GM18526 (cell line): ENCODE results near the gene POLD1.

Experiments used
- POLR2A ChIP-seq: IDR thresholded peaks from 3 replicates; pipeline ENCODE4 v1.6.1; 2011; ENCODE audit not compliant: insufficient read length; ENCODE audit errors: extremely low read depth

The POLD1 gene

DNA sequence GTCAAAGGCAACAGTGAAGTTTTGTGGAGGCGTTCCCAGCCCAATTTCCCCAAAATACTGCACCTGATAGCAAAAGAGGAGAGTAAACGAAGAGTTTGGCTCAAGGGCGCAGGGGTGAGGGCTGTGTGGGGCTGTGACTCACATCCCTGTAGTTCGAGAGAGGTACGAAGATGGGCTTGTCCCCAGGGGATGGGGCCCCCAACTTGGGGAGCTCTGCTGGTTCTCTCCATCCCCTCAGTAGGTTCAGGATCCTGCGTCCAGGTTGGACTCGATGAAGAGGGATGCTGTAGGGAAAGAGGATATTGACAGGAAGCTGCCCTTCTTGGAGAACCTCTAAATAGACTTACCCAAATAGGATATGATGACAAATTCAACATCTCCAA lies 22.1 kb upstream of the POLD1 start:
- TF ChIP-seq POLR2A = no peak

DNA sequence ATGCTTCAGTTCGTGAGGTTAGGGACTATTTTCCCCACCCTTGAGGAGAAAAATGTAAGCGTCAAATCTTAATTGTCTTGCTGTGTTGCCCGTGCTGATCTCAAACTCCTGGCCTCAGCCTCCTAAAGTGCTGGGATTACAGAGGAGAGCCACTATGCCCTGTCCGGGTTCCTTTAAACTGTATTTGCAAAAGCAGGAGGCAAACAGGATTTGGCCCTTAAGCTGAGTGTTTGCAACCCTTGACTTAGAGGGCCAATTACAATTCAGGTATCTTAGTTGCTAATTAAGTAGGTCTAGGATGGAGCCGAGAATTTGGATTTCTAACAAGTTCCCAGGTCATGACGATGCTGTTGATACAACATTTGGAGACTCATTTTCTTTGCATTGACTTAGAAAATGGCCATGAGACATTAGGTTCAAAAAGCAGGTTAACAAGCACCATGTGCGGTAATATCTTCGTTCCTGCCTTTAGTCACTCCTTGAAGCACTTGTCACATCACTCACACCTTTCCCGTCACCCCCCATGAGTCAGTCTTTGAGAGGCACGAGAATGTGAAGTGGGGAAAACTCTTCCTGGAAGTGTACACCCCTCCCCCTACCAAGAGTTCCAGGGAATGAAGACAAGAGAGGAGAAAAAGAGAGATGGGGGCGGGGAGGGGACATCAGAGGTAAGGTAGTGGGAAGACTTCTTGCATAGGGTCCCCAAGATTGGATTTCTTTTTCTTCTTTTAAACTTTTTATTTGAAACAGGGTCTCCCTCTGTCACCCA lies 21.3 kb upstream of the POLD1 start:
- TF ChIP-seq POLR2A = no peak

DNA sequence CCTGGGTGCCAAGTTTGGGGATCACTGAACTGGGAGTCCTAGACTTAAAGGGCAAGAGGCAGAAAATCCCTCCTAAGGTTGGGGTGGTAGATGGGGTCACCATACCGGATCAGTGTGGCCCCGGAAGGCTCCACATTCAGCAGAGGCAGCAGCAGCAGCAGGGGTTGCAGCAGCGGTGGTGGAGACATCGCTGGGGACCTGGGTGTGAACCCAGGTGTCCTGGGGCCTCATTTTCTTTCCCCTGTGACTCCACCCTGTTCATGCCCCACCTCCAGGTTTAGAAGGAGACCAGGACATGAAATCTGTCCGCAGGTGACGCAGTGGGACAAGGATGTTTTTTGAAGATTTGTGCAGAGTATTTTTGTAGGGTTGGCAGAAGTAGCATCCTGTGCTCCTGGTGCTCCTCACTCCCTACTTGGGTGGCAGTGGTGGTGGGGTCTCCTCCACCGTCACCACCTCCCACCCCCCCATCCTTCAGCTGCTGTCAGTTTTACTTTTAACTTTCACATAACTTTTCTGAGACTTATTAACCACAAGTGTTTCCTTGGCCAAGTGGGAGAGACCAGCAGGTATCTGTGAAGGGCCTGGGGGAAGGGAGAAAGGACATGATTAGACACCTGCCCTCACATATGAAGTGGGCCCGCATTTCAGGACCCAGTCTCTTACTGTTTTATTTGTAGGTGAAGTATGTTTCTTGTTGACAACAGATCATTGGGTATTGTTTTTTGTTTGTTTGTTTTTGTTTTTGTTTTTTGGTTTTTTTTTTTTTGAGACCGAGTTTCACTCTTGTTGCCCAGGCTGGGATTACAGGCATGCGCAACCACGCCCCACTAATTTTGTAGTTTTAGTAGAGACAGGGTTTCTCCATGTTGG lies 18.5 kb upstream of the POLD1 start, which contains the start of gene NAPSA:
Gene NAPSA (minus strand): TSS at position 206 of the 873 bp plus-strand sequence. CDS start 18 bp downstream, at position 188.
- no peak for TF ChIP-seq POLR2A

DNA sequence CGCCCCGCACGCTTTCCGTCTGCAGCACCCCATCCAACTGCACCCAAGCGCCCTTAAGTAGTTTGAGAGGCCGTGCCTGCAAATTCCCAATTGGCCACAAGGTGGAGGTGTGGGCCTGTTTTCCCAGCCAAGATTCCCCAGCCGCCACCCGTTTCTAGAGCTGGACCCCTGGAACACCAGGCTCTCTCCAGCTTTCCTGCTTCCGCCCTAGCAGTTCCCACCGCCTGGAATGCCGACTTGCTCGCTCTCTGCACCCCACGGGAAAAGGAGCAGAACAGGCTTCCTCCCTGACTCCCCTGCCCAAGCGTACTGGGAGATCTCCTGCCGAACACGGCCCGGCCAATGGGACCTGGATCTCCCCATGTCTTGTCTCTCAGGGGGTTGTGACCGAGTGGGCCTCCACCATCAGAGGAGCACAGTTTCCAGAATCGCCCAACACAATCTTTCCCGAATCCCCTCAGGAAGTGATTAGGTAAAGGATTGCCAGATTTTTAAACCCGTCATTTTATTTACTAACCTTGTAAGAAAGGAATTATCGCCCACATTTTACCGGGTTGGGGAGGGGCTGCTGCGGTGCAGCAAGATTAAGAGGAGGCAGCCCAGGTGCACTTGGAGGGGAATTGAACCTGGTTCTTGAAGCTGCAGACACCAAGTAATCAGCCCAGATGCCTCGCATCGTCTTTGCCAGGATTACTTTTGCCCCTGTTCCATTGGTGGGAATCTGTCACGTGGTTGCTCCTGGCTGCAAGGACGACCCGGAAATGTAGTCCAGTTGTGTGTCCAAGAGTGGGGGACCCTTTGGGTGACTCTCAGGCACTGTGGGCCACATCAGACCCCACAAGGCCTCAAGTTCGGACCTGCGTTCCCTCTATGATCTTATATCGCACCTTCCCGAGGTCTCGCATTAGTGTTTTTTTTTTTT lies 15.2 kb upstream of the POLD1 start:
- peak; percentile 59 for TF ChIP-seq POLR2A

DNA sequence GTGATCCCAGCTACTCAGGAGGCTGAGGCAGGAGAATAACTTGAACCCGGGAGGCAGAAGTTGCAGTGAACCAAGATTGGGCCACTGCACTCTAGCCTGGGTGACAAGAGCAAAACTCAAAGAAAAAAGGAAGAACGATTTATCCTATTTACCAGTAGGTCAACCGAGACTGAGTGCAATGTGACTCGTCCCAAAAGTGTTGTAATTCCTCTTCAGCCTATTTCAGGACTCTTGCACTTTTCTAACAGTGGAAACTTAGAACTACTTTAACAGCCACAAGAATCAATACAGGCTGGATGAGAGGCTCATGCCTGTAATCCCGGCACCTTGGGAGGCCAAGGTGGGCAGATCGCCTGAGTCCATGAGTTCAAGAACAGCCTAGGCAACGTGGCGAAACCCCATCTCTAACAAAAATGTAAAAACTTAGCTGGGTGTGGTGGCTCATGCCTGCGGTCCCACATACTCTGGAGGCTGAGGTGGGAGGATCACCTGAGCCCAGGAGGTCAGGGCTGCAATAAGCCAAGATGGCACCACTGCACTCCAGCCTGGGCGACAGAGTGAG lies 12.2 kb upstream of the POLD1 start:
- TF ChIP-seq POLR2A = no peak

DNA sequence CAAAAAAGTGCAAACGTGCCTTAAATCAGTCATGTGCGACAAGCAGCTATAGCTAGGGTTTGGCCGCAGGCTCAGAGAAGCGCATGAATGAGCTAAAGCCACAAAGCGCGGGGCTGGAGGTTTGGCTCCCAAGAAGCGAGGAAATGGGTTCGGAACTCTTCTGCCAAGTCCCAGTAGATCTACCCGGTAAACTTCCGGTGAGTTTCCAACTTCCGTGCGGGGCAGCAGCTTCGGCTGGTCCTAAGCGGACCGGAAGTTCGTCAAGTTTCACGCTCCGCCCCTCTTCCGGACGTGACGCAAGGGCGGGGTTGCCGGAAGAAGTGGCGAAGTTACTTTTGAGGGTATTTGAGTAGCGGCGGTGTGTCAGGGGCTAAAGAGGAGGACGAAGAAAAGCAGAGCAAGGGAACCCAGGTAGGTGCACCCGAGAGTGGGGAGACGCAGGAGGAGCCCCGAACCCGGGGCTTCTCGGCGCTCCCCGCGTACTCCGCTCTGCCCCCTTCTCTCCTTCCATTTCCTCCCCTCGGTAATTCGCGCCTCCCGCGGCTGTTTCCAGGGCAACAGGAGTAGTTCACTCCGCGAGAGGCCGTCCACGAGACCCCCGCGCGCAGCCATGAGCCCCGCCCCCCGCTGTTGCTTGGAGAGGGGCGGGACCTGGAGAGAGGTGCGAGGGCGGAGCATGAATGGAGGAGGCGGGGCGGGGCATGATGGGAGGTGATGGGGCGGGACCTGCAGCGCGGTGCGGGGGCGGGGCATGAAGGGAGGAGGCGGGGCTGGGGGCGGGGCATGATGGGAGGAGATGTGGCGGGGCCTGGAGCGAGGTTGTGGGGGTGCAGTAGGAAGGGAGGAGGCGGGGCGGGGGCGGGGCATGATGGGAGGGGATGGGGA lies 7.7 kb upstream of the POLD1 start, which contains the start of gene NR1H2:
Gene NR1H2 (plus strand): TSS at position 292 of the 885 bp plus-strand sequence. CDS start 1,149 bp downstream, outside the sequence.
- TF ChIP-seq POLR2A = peak; percentile 58

DNA sequence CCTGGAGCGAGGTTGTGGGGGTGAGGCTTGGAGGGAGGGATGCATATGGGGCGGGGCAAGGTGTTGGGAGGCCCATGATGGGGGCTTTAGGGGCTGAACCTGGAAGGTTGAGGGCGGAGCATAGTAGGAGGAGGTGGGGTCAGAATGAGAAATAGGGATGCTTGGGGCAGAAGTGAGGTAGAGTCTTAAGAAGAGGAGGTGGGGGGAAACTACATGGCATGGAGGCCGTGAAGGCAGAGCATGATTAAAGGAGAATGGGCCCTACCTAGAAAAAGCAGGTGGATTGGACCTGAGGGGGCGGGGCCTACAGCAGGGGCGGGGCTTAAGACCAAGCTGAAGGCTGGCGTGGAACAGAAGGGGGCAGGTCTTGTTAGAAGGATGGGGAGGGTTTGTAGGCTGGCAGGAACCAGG lies 7.1 kb upstream of the POLD1 start:
- no peak for TF ChIP-seq POLR2A

DNA sequence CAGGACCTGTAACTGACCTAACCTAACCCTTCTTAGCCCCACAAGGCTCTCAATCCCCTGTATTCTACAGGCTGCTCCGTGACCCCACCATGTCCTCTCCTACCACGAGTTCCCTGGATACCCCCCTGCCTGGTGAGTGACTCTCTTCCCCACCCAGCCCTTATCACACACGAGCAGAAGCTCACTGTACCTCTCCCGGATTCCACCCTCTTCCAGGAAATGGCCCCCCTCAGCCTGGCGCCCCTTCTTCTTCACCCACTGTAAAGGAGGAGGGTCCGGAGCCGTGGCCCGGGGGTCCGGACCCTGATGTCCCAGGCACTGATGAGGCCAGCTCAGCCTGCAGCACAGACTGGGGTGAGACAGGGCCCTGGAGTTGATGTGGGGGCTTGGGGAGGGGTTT lies 6.6 kb upstream of the POLD1 start:
- TF ChIP-seq POLR2A = no peak

DNA sequence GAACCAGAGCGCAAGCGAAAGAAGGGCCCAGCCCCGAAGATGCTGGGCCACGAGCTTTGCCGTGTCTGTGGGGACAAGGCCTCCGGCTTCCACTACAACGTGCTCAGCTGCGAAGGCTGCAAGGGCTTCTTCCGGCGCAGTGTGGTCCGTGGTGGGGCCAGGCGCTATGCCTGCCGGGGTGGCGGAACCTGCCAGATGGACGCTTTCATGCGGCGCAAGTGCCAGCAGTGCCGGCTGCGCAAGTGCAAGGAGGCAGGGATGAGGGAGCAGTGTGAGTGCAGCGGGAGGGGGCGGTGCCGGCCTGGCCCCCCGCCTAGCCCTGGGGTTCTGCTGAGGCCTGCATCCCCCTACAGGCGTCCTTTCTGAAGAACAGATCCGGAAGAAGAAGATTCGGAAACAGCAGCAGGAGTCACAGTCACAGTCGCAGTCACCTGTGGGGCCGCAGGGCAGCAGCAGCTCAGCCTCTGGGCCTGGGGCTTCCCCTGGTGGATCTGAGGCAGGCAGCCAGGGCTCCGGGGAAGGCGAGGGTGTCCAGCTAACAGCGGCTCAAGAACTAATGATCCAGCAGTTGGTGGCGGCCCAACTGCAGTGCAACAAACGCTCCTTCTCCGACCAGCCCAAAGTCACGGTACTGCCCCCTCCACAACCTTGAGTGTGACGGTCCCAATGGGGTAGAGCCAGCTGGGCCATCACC lies 5.8 kb upstream of the POLD1 start:
- no peak for TF ChIP-seq POLR2A

DNA sequence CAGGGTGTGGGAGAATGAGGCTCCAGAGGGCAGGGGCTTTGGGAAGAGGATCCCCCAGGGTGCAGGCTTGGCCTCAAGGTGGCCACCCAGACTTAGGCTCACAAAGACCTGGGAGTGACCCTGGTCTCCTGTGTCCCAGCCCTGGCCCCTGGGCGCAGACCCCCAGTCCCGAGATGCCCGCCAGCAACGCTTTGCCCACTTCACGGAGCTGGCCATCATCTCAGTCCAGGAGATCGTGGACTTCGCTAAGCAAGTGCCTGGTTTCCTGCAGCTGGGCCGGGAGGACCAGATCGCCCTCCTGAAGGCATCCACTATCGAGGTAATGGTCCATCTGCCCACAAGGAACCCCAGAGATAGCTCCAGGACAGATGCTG lies 5.3 kb upstream of the POLD1 start:
- no peak for TF ChIP-seq POLR2A

DNA sequence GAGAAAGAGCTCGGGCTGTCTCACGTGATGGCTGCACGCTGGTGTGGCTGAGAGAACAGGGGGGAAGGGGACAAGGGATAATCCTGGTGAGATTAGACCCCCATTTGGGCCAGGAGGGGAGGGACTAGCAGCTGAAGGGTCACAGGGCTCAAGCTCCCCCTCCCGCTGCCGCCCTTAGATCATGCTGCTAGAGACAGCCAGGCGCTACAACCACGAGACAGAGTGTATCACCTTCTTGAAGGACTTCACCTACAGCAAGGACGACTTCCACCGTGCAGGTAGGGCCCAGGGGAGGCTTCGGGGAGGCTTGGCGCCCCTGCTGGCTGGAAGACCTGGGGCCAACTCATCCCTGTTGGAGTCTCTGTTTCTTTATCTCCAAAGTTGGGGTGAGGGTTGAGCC lies 4.5 kb upstream of the POLD1 start:
- no peak for TF ChIP-seq POLR2A

DNA sequence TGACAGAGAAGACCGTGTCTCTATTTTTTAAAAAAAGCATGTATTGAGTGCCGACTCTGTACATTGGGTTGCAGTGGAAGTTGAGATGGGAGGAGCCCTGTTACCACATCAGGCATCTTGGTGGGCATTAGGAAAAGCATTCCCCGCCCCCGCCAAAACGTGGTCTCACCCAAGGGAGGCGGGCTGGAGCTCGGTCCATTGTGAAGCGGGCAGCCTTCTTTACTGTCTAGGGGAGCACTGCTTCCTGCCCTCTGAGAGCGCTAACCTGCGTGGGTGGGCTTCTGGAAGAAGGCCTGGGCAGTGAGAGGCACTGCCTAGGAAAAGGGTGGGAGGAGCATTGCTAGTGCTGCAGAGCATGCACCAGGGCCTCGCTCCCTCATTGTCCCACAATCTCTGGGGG lies 4.0 kb upstream of the POLD1 start:
- TF ChIP-seq POLR2A = no peak

DNA sequence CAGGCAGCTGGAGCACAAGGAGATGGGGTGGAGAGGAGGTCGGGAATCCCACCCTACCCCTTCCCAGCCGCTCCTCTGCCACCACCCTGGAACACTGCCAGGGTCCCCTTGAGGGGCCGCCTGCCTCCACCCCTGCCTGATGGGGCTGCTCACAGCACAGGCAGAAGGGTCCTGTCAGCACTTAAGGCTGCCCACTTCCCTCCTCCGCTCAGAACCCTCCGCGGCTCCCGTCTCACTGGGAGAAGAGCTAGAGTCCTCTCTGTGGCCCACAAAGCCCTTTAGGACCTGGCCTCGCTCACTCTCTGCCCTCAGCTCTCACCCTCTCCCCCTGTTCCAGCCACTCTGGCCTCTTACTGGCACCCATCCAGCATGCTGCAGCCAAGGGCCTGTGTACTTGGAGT lies 3.4 kb upstream of the POLD1 start:
- TF ChIP-seq POLR2A = no peak
